Measurements from ENCODE around the gene LINC01488.

LINC01488 gene

GRCh38 chr11:69530278-69531070, 49.0 kb downstream of the LINC01488 start:
- peak; percentile 36 for DNase-seq (ENCODE audit: low read depth)

GRCh38 chr11:69531071-69531716, 49.7 kb downstream of the LINC01488 start:
- DNase-seq (ENCODE audit: low read depth) = no peak

- no peak for DNase-seq (ENCODE audit: low read depth)
Observed at GRCh38 chr11:69531717-69532088, 50.2 kb downstream of the LINC01488 start.

GRCh38 chr11:69533296-69534165, 52.1 kb downstream of the LINC01488 start:
- no peak for DNase-seq (ENCODE audit: low read depth)

- DNase-seq (ENCODE audit: low read depth) = no peak
Observed at GRCh38 chr11:69534166-69534530, 52.7 kb downstream of the LINC01488 start.

GRCh38 chr11:69535908-69536307, 54.4 kb downstream of the LINC01488 start:
- no peak for DNase-seq (ENCODE audit: low read depth)

- DNase-seq (ENCODE audit: low read depth) = no peak
Observed at GRCh38 chr11:69536406-69536805, 54.9 kb downstream of the LINC01488 start.

- no peak for DNase-seq (ENCODE audit: low read depth)
Observed at GRCh38 chr11:69537126-69537525, 55.7 kb downstream of the LINC01488 start.

GRCh38 chr11:69537855-69538640, 56.6 kb downstream of the LINC01488 start:
- DNase-seq (ENCODE audit: low read depth) = no peak

- no peak for DNase-seq (ENCODE audit: low read depth)
Observed at GRCh38 chr11:69538854-69539253, 57.4 kb downstream of the LINC01488 start.

GRCh38 chr11:69539416-69540117, 58.1 kb downstream of the LINC01488 start:
- DNase-seq (ENCODE audit: low read depth) = no peak

- no peak for DNase-seq (ENCODE audit: low read depth)
Observed at GRCh38 chr11:69540118-69541000, 58.9 kb downstream of the LINC01488 start.

GRCh38 chr11:69541001-69541285, 59.5 kb downstream of the LINC01488 start:
- no peak for DNase-seq (ENCODE audit: low read depth)

- no peak for DNase-seq (ENCODE audit: low read depth)
Observed at GRCh38 chr11:69541501-69542313, 60.2 kb downstream of the LINC01488 start.

- DNase-seq (ENCODE audit: low read depth) = no peak
Observed at GRCh38 chr11:69542314-69543168, 61.1 kb downstream of the LINC01488 start.

All from CMK (cell line).